HG03520 (cell line): ENCODE results near the gene TMIGD2.
"Not testable (repeated sequence)": the region's sequence is repeated elsewhere in the genome, so short reads cannot be mapped to it uniquely, and the experiment has no call there.

Experiments used
- ATAC-seq: cut with Tn5 transposase; IDR thresholded peaks from one replicate; pipeline ENCODE4 v1.9.1; 2021; ENCODE audit warnings: mild to moderate bottlenecking, moderate library complexity; ENCODE audit not compliant: unreplicated experiment

TMIGD2 gene

GRCh38 chr19:4302243-4302640 lies at the start of gene TMIGD2:
TSS of gene TMIGD2 (minus strand) at chr19:4302389. CDS start at chr19:4302385, 4 bp downstream.
- ATAC-seq, result no peak

GRCh38 chr19:4350726-4351125 lies 48.5 kb upstream of the TMIGD2 start:
- ATAC-seq, result no peak

GRCh38 chr19:4350111-4350510 lies 47.9 kb upstream of the TMIGD2 start:
- ATAC-seq, result no peak

- not testable (repeated sequence) for ATAC-seq
These were observed 47.0 kb upstream of the TMIGD2 start for GRCh38 chr19:4349225-4349624.

- ATAC-seq, result no peak
These were observed 45.3 kb upstream of the TMIGD2 start for GRCh38 chr19:4347521-4347920.

GRCh38 chr19:4346020-4346383 lies 43.8 kb upstream of the TMIGD2 start:
- ATAC-seq, result no peak

GRCh38 chr19:4345342-4346019 lies 43.3 kb upstream of the TMIGD2 start:
- no peak for ATAC-seq

GRCh38 chr19:4343370-4344307 lies 41.5 kb upstream of the TMIGD2 start, which contains the start of gene MPND:
TSS of gene MPND (plus strand) at chr19:4343562. CDS start at chr19:4343594, 32 bp downstream.
- peak; percentile 49 for ATAC-seq

- peak; percentile 83 for ATAC-seq
These were observed 40.6 kb upstream of the TMIGD2 start for GRCh38 chr19:4342615-4343369.

GRCh38 chr19:4342314-4342614 lies 40.1 kb upstream of the TMIGD2 start:
- no peak for ATAC-seq

- ATAC-seq, result no peak
These were observed 36.5 kb upstream of the TMIGD2 start, which contains the start of gene STAP2 for GRCh38 chr19:4338441-4339355. TSS of gene STAP2 (minus strand) at chr19:4338827. CDS start at chr19:4338753, 74 bp downstream.

- no peak for ATAC-seq
These were observed 35.8 kb upstream of the TMIGD2 start for GRCh38 chr19:4337906-4338440.

GRCh38 chr19:4334929-4335570 lies 32.9 kb upstream of the TMIGD2 start:
- ATAC-seq, result no peak

GRCh38 chr19:4329858-4330257 lies 27.7 kb upstream of the TMIGD2 start:
- no peak for ATAC-seq

- not testable (repeated sequence) for ATAC-seq
These were observed 26.9 kb upstream of the TMIGD2 start for GRCh38 chr19:4328991-4329681.

- ATAC-seq, result peak; percentile 63
These were observed 26.2 kb upstream of the TMIGD2 start for GRCh38 chr19:4328243-4328990.

GRCh38 chr19:4327877-4328242 lies 25.7 kb upstream of the TMIGD2 start:
- ATAC-seq, result no peak

GRCh38 chr19:4327252-4327876 lies 25.2 kb upstream of the TMIGD2 start:
- ATAC-seq, result no peak
